Cardiac fibroblast (primary cell): Measurements from ENCODE around the gene KHDRBS2.

ENCODE experiments used
- DNase-seq, 2 donors: peaks; one replicate each; pipeline versions ENCODE4 v3.0.0 to v3.0.0-alpha.2; 2010; ENCODE audit warnings: low read depth in 2 of 2
- H3K4me3 ChIP-seq, 2 donors: replicated peaks in 1 of 2; 1 replicate in 1 of 2; 2 replicates in 1 of 2; pipeline ENCODE4 v1.5.1; 2011; ENCODE audit warnings: low read depth in 2 of 2, low read length in 2 of 2, mild to moderate bottlenecking in 2 of 2, moderate library complexity in 1 of 2
- CTCF ChIP-seq: IDR thresholded peaks from one replicate; pipeline ENCODE4 v1.5.1; 2011; ENCODE audit warnings: low read depth, mild to moderate bottlenecking, low read length, inconsistent platforms

The KHDRBS2 gene

GRCh38 chr6:61950811-61951210, 335.2 kb downstream of the KHDRBS2 start:
- DNase-seq = no peak
- H3K4me3 ChIP-seq = no peak overlapping the region
- TF ChIP-seq CTCF = no peak

GRCh38 chr6:61949971-61950370, 336.1 kb downstream of the KHDRBS2 start:
- TF ChIP-seq CTCF = no peak
- no peak overlapping the region for H3K4me3 ChIP-seq
- no peak for DNase-seq

- DNase-seq = no peak
- no peak overlapping the region for H3K4me3 ChIP-seq
- no peak for TF ChIP-seq CTCF
Measured at GRCh38 chr6:61949161-61949560, 336.9 kb downstream of the KHDRBS2 start.

- no peak overlapping the region for H3K4me3 ChIP-seq
- no peak for TF ChIP-seq CTCF
- DNase-seq = no peak
Measured at GRCh38 chr6:61947311-61947947, 338.6 kb downstream of the KHDRBS2 start.

- H3K4me3 ChIP-seq = no peak overlapping the region
- TF ChIP-seq CTCF = no peak
- no peak for DNase-seq
Measured at GRCh38 chr6:61940919-61941318, 345.1 kb downstream of the KHDRBS2 start.

GRCh38 chr6:61935242-61935846, 350.7 kb downstream of the KHDRBS2 start:
- no peak for TF ChIP-seq CTCF
- H3K4me3 ChIP-seq = no peak overlapping the region
- no peak for DNase-seq

- no peak for DNase-seq
- no peak for TF ChIP-seq CTCF
- no peak overlapping the region for H3K4me3 ChIP-seq
Measured at GRCh38 chr6:61909486-61909885, 376.5 kb downstream of the KHDRBS2 start.
